ENCODE measurements around the gene PCBP3. TPM values are rescaled to one million over a fixed set of nuclear protein-coding genes. Genes with fewer than 3 reads are reported as not detected.

Gene PCBP3
- total RNA-seq, 1 donor from 2014 or later: not detected

DNA sequence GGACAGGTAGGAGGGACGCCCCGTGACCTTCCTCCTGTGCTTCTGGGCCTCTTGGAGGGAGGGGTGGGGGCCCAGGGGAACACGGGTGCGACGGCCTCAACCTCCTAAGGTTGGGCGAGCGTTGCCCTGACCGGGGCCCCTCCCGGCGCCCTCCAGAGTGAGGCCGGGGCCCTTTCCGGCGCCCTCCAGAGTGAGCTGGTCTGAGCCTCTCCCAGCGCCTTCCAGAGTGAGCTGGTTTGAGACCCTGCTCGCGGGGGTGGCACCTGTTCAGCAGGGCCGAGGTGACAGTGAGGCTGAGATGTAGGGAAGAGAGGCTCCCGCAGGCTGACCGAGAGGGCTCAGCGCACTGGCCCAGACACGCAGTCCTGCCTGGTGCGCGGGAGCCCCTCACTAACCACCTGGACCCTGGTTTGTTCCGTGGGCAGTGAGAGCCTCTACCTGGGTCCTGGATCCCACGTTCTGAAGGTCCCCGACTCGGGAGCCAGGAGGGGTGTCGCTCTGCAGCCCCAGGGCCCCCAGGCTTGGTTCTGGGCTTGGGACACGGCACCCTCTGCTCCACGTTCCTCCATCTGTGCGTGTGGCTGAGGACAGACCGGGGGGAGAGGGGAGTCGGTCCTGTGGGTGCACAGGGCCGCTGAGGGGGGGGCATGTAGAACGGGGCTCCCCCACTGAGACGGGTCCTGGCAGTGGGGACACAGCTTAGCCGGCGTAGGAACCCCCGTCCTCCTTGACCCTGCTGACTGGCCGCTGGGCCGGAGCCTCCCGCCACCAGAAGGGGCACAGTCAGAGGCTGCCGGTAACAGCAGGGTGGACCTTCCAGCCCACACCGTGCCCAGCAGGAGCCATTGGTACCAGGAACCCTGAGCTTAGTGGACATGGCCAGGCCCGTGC, 339.5 kb downstream of the PCBP3 start:
- peak overlapping the region; percentile 69 for H3K27ac ChIP-seq (ENCODE audit: low read depth, low read length)
- peak overlapping the region; percentile 62 to 89 (median 72) for H3K9ac ChIP-seq (ENCODE audit: low read depth in 1 of 3, low read length in 3 of 3)
- peak overlapping the region; percentile 72 to 86 (median 73) for H3K4me3 ChIP-seq (ENCODE audit: low read length in 3 of 3)
- H3K36me3 ChIP-seq (ENCODE audit: control insufficient read depth in 3 of 3, insufficient read depth in 3 of 3, low read length in 3 of 3): peaks cover 4 to 27% (median 22%) of the 10 kb centered on the region in 3 donors
- peaks cover 0 to 9% (median 0%) of the 10 kb centered on the region in 3 donors for H3K27me3 ChIP-seq (ENCODE audit: control insufficient read depth in 3 of 3, insufficient read depth in 3 of 3, low read length in 3 of 3)
- H3K9me3 ChIP-seq (ENCODE audit: control insufficient read depth in 3 of 3, low read length in 3 of 3): no peaks in the 10 kb centered on the region
- H3K4me1 ChIP-seq (ENCODE audit: control insufficient read depth in 3 of 3, insufficient read depth in 3 of 3, low read length in 3 of 3): peaks cover 13 to 29% (median 20%) of the 10 kb centered on the region in 3 donors

DNA sequence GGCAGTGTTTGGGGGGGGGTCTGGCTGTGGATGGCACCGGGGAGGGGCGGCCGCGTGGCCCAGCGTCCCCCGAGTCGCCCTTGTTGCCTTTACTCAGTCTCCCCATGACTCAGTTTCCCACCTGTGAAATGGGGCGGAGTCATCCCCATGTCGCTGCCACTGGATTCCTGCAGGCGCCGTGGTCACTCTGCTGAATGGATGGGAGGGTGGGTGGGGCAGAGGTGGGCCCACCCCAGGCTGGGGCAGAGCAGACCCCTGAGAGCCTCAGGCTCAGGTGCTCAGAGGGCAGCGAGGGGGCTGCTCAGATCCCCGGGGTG, 340.1 kb downstream of the PCBP3 start:
- peaks cover 0 to 9% (median 0%) of the 10 kb centered on the region in 3 donors for H3K27me3 ChIP-seq (ENCODE audit: control insufficient read depth in 3 of 3, insufficient read depth in 3 of 3, low read length in 3 of 3)
- H3K9ac ChIP-seq (ENCODE audit: low read depth in 1 of 3, low read length in 3 of 3): peak overlapping the region in 1 of 3 donors; percentile 89

GRCh38 chr21:45983981-45984551, 340.5 kb downstream of the PCBP3 start:
- peak overlapping the region in 1 of 3 donors; percentile 62 for H3K9ac ChIP-seq (ENCODE audit: low read depth in 1 of 3, low read length in 3 of 3)
- H3K9me3 ChIP-seq (ENCODE audit: control insufficient read depth in 3 of 3, low read length in 3 of 3): no peaks in the 10 kb centered on the region
- H3K27ac ChIP-seq (ENCODE audit: low read depth, low read length): peak overlapping the region; percentile 54
- H3K4me1 ChIP-seq (ENCODE audit: control insufficient read depth in 3 of 3, insufficient read depth in 3 of 3, low read length in 3 of 3): peaks cover 13 to 29% (median 20%) of the 10 kb centered on the region in 3 donors
- peaks cover 0 to 9% (median 0%) of the 10 kb centered on the region in 3 donors for H3K27me3 ChIP-seq (ENCODE audit: control insufficient read depth in 3 of 3, insufficient read depth in 3 of 3, low read length in 3 of 3)
- peaks cover 4 to 30% (median 22%) of the 10 kb centered on the region in 3 donors for H3K36me3 ChIP-seq (ENCODE audit: control insufficient read depth in 3 of 3, insufficient read depth in 3 of 3, low read length in 3 of 3)
- H3K4me3 ChIP-seq (ENCODE audit: low read length in 3 of 3): peak overlapping the region in 2 of 3 donors; percentile 18 to 35

More for the DNA sequence above, 340.1 kb downstream of the PCBP3 start:
- Histone ChIP-seq H3K9me3 (ENCODE audit: control insufficient read depth in 3 of 3, low read length in 3 of 3) (no peaks in the 10 kb centered on the region), H3K27ac (ENCODE audit: low read depth, low read length) (peak overlapping the region; percentile 54), H3K4me3 (ENCODE audit: low read length in 3 of 3) (peak overlapping the region; percentile 72 to 86 (median 73)), H3K36me3 (ENCODE audit: control insufficient read depth in 3 of 3, insufficient read depth in 3 of 3, low read length in 3 of 3) (peaks cover 4 to 29% (median 22%) of the 10 kb centered on the region in 3 donors), H3K4me1 (ENCODE audit: control insufficient read depth in 3 of 3, insufficient read depth in 3 of 3, low read length in 3 of 3) (peaks cover 13 to 29% (median 20%) of the 10 kb centered on the region in 3 donors)

DNA sequence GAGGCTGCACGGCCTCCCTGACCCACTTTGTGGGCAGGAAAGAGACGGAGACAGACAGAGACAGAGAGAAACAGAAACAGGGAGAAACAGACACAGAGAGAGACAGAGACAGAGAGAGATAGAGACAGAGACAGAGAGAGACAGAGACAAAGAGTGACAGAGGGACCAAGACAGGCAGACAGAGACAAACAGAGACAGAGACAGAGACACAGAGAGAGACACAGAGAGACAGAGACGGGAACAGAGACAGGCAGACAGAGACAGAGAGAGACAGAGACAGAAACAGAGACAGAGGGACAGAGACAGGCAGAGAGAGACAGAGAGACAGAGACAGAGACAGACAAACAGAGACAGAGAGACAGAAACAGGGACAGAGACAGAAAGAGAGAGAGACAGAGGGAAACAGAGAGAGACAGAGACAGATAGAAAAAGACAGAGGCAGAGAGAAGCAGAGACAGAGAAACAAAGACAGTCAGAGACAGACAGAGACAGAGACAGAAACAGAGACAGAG, 341.1 kb downstream of the PCBP3 start:
- Histone ChIP-seq H3K4me3 (ENCODE audit: low read length in 3 of 3) (peak overlapping the region in 1 of 3 donors; percentile 18), H3K27me3 (ENCODE audit: control insufficient read depth in 3 of 3, insufficient read depth in 3 of 3, low read length in 3 of 3) (peaks cover 0 to 5% (median 0%) of the 10 kb centered on the region in 3 donors), H3K36me3 (ENCODE audit: control insufficient read depth in 3 of 3, insufficient read depth in 3 of 3, low read length in 3 of 3) (peaks cover 4 to 32% (median 24%) of the 10 kb centered on the region in 3 donors), H3K27ac (ENCODE audit: low read depth, low read length) (peak overlapping the region; percentile 54), H3K9me3 (ENCODE audit: control insufficient read depth in 3 of 3, low read length in 3 of 3) (no peaks in the 10 kb centered on the region), H3K4me1 (ENCODE audit: control insufficient read depth in 3 of 3, insufficient read depth in 3 of 3, low read length in 3 of 3) (peaks cover 13 to 29% (median 20%) of the 10 kb centered on the region in 3 donors), H3K9ac (ENCODE audit: low read depth in 1 of 3, low read length in 3 of 3) (peak overlapping the region in 1 of 3 donors; percentile 62)

DNA sequence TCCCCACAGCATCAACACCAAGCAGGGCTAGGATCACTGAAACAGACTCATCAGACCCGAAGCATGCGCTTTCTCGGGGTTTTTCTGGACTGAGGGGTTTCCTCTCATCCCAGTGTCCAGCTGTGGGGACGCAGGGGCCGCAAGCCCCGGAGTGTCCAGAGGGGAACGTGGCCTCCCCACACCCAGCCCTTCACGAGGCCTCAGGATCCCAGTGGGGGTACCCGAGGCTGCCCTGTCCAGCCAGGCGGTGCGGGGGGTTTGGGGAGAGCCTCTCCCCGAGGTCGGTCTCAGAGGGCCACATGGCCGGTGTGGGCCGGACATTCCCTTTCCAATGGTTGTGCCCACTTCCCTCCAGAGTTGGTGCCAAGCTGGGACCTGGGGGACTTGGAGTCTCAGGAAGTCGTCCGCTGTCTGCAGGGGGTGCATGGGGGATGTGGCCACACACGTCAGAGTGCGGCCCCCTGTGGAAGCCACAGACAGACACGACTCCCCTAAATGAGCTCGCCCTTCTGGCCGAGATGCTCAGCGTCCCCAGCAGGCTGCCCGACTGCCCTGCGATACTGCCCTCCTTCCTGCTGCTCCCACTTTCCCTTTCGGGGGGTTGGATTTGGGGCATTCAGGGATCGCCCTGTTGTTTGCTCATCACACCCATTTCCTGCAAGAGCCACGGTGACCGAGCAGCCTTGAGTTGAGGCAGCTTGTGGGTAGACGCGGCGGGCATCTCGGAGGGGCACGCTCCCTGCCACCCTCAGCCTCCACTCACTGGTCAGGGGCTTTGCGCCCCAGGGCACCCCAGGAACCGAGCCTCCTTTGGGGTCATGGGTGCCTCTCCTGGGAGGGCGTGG, 342.2 kb downstream of the PCBP3 start:
- Histone ChIP-seq H3K9ac (ENCODE audit: low read depth in 1 of 3, low read length in 3 of 3) (peak overlapping the region in 1 of 3 donors; percentile 47), H3K4me3 (ENCODE audit: low read length in 3 of 3) (peak overlapping the region in 2 of 3 donors; percentile 13 to 27), H3K27ac (ENCODE audit: low read depth, low read length) (peak overlapping the region; percentile 54), H3K9me3 (ENCODE audit: control insufficient read depth in 3 of 3, low read length in 3 of 3) (no peaks in the 10 kb centered on the region), H3K27me3 (ENCODE audit: control insufficient read depth in 3 of 3, insufficient read depth in 3 of 3, low read length in 3 of 3) (no peaks in the 10 kb centered on the region), H3K36me3 (ENCODE audit: control insufficient read depth in 3 of 3, insufficient read depth in 3 of 3, low read length in 3 of 3) (peaks cover 10 to 33% (median 28%) of the 10 kb centered on the region in 3 donors), H3K4me1 (ENCODE audit: control insufficient read depth in 3 of 3, insufficient read depth in 3 of 3, low read length in 3 of 3) (peaks cover 11 to 24% (median 20%) of the 10 kb centered on the region in 3 donors)

- peak overlapping the region; percentile 54 for H3K27ac ChIP-seq (ENCODE audit: low read depth, low read length)
These were observed 343.0 kb downstream of the PCBP3 start for GRCh38 chr21:45986316-45987051.

GRCh38 chr21:45987121-45987711, 343.7 kb downstream of the PCBP3 start:
- no peak overlapping the region for H3K27ac ChIP-seq (ENCODE audit: low read depth, low read length)
- peaks cover 11 to 15% (median 14%) of the 10 kb centered on the region in 3 donors for H3K4me1 ChIP-seq (ENCODE audit: control insufficient read depth in 3 of 3, insufficient read depth in 3 of 3, low read length in 3 of 3)
- H3K4me3 ChIP-seq (ENCODE audit: low read length in 3 of 3): no peak overlapping the region

More at GRCh38 chr21:45986316-45987051, 343.0 kb downstream of the PCBP3 start:
- H3K4me3 ChIP-seq (ENCODE audit: low read length in 3 of 3): no peak overlapping the region
- peaks cover 11 to 17% (median 15%) of the 10 kb centered on the region in 3 donors for H3K4me1 ChIP-seq (ENCODE audit: control insufficient read depth in 3 of 3, insufficient read depth in 3 of 3, low read length in 3 of 3)
- H3K9me3 ChIP-seq (ENCODE audit: control insufficient read depth in 3 of 3, low read length in 3 of 3): no peaks in the 10 kb centered on the region
- no peak overlapping the region for H3K9ac ChIP-seq (ENCODE audit: low read depth in 1 of 3, low read length in 3 of 3)
- H3K27me3 ChIP-seq (ENCODE audit: control insufficient read depth in 3 of 3, insufficient read depth in 3 of 3, low read length in 3 of 3): no peaks in the 10 kb centered on the region
- H3K36me3 ChIP-seq (ENCODE audit: control insufficient read depth in 3 of 3, insufficient read depth in 3 of 3, low read length in 3 of 3): peaks cover 10 to 33% (median 28%) of the 10 kb centered on the region in 3 donors

DNA sequence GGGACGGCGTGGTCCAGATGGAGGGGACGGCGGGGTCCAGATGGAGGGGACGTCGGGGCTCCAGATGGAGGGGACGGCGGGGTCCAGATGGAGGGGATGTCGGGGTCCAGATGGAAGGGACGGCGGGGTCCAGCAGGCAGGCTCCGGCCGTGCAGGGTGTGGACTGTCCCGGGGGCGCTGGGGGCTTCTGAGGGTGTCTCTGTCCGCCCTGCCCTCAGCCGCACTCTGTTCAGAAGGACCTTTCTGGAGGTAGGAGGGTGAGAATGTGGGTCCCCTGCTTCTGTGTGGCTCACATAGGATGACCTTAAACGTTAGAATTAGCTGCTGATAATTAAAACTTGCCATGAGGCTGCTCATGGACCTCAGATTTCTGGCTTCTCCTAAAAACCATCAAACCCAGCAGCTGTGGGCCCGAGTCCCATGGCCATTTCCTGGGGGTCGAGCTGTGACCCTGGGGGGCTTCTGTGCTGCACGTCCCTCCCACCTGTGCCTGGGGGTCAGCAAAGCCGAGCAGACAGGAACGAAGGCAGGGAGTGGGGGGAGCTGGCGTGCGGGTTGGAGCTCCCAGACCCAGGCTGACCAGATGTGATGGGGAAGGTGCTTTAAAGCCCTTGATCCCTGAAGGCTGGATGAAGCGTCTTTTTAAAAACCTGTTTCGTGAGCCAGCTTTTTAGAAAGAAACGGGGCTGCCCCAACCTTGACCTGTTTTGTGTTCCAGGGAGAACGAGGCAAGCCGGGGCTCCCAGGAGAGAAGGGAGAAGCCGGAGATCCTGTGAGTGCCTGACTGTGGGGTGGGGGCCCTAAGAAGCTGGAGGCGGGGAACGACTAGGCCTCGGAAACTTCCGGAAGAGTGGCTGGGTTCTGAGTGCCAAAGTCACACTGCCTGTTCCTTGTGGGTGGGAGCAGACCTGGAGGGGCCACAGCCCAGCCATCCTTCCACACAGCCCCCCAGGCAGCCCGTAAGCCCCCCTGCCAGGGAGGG, 345.1 kb downstream of the PCBP3 start:
- Histone ChIP-seq H3K4me3 (ENCODE audit: low read length in 3 of 3) (no peak overlapping the region), H3K4me1 (ENCODE audit: control insufficient read depth in 3 of 3, insufficient read depth in 3 of 3, low read length in 3 of 3) (peaks cover 8 to 16% (median 11%) of the 10 kb centered on the region in 3 donors), H3K27ac (ENCODE audit: low read depth, low read length) (no peak overlapping the region), H3K9ac (ENCODE audit: low read depth in 1 of 3, low read length in 3 of 3) (no peak overlapping the region), H3K27me3 (ENCODE audit: control insufficient read depth in 3 of 3, insufficient read depth in 3 of 3, low read length in 3 of 3) (no peaks in the 10 kb centered on the region), H3K36me3 (ENCODE audit: control insufficient read depth in 3 of 3, insufficient read depth in 3 of 3, low read length in 3 of 3) (peaks cover 10 to 38% (median 28%) of the 10 kb centered on the region in 3 donors), H3K9me3 (ENCODE audit: control insufficient read depth in 3 of 3, low read length in 3 of 3) (no peaks in the 10 kb centered on the region)

More at GRCh38 chr21:45987121-45987711, 343.7 kb downstream of the PCBP3 start:
- Histone ChIP-seq H3K27me3 (ENCODE audit: control insufficient read depth in 3 of 3, insufficient read depth in 3 of 3, low read length in 3 of 3) (no peaks in the 10 kb centered on the region), H3K9ac (ENCODE audit: low read depth in 1 of 3, low read length in 3 of 3) (no peak overlapping the region), H3K36me3 (ENCODE audit: control insufficient read depth in 3 of 3, insufficient read depth in 3 of 3, low read length in 3 of 3) (peaks cover 10 to 36% (median 28%) of the 10 kb centered on the region in 3 donors), H3K9me3 (ENCODE audit: control insufficient read depth in 3 of 3, low read length in 3 of 3) (no peaks in the 10 kb centered on the region)

All from skeletal muscle tissue (tissue), 4 donors.